Measurements from ENCODE around the gene LARGE1. TPM values are rescaled to one million over a fixed set of nuclear protein-coding genes. Genes with fewer than 3 reads are reported as not detected.

Gene LARGE1
- total and polyA plus RNA-seq, 2 of the 8 experiments (the other 6 are each of a cell fraction or from before 2014, with no cell fraction given) = 43.7 to 83.0 TPM

- TF ChIP-seq TEAD4 (IDR thresholded peaks at IDR 0.05; ENCODE audit: low read depth, low read length) = no peak
- no peak for TF ChIP-seq YY1 (IDR thresholded peaks at IDR 0.05; ENCODE audit: low read depth, low read length)
- TF ChIP-seq CBX5 (IDR thresholded peaks at IDR 0.05; ENCODE audit: low read depth, low read length) = no peak
- TF ChIP-seq JUN (IDR thresholded peaks at IDR 0.05; ENCODE audit: low read depth, low read length) = no peak
- TF ChIP-seq SP1 (IDR thresholded peaks at IDR 0.05; ENCODE audit: low read depth, low read length) = no peak
Measured at GRCh38 chr22:33582822-33583400, 337.4 kb downstream of the LARGE1 start (continued).
